Stimulated activated effector memory CD8-positive, alpha-beta T cell treated with anti-CD3 and anti-CD28 coated beads, Interleukin-12 subunit alpha, Interleukin-12 subunit beta, amount 100 ng/mL, for 72 hours (primary cell): ENCODE measurements around the gene HAUS3.
A peak's percentile ranks its signal among the peaks of the same experiment; 100 is the strongest.

Experiments
- ATAC-seq: fragments of 150-1000 bp; cut with Tn5 transposase; 2 replicates; pipeline ENCODE4 v1.10.0; 2021
- DNase-seq, 2 donors: peaks; one replicate each; pipeline ENCODE4 v3.0.0; 2021 to 2022; ENCODE audit warnings: low spot score in 2 of 2
- H3K27ac Mint-ChIP-seq: one replicate; pipeline ENCODE4 v1.8.0; 2022; ENCODE audit warnings: mild to moderate bottlenecking, mixed read lengths
- H3K36me3 Mint-ChIP-seq: one replicate; pipeline ENCODE4 v1.8.0; 2022; ENCODE audit warnings: mild to moderate bottlenecking, mixed read lengths
- H3K4me1 Mint-ChIP-seq: one replicate; pipeline ENCODE4 v1.8.0; 2022; ENCODE audit warnings: mixed read lengths
- H3K4me3 Mint-ChIP-seq: one replicate; pipeline ENCODE4 v1.8.0; 2022; ENCODE audit warnings: mild to moderate bottlenecking, mixed read lengths
- H3K9me3 Mint-ChIP-seq: one replicate; pipeline ENCODE4 v1.8.0; 2022; ENCODE audit warnings: mixed read lengths

The HAUS3 gene

GRCh38 chr4:2269618-2270163 is 27.8 kb upstream of the HAUS3 start:
- Mint-ChIP-seq H3K4me3 (no peak overlapping the region), H3K4me1 (no peaks in the 10 kb centered on the region), H3K9me3 (no peaks in the 10 kb centered on the region), H3K36me3 (no peaks in the 10 kb centered on the region), H3K27ac (no peak overlapping the region)
- ATAC-seq = no peak
- DNase-seq = no peak

GRCh38 chr4:2269206-2269531 is 27.2 kb upstream of the HAUS3 start:
- Mint-ChIP-seq H3K9me3 (no peaks in the 10 kb centered on the region), H3K4me1 (no peaks in the 10 kb centered on the region), H3K27ac (no peak overlapping the region), H3K36me3 (peaks cover 5% of the 10 kb centered on the region), H3K4me3 (no peak overlapping the region)
- ATAC-seq (no peak), DNase-seq (no peak)

GRCh38 chr4:2268357-2269205 is 26.7 kb upstream of the HAUS3 start:
- no peak for DNase-seq
- Mint-ChIP-seq H3K9me3 (no peaks in the 10 kb centered on the region), H3K4me1 (no peaks in the 10 kb centered on the region), H3K27ac (no peak overlapping the region), H3K36me3 (peaks cover 8% of the 10 kb centered on the region), H3K4me3 (no peak overlapping the region)
- ATAC-seq = no peak

GRCh38 chr4:2267841-2268240 is 25.9 kb upstream of the HAUS3 start:
- Mint-ChIP-seq H3K27ac (no peak overlapping the region), H3K4me3 (no peak overlapping the region), H3K36me3 (peaks cover 8% of the 10 kb centered on the region), H3K4me1 (no peaks in the 10 kb centered on the region), H3K9me3 (no peaks in the 10 kb centered on the region)
- ATAC-seq (no peak), DNase-seq (no peak)

- H3K4me3 Mint-ChIP-seq = no peak overlapping the region
- DNase-seq = no peak
- H3K27ac Mint-ChIP-seq = no peak overlapping the region
- no peaks in the 10 kb centered on the region for H3K9me3 Mint-ChIP-seq
- no peaks in the 10 kb centered on the region for H3K4me1 Mint-ChIP-seq
- no peak for ATAC-seq
- H3K36me3 Mint-ChIP-seq = peaks cover 8% of the 10 kb centered on the region
These were observed 25.4 kb upstream of the HAUS3 start for GRCh38 chr4:2267320-2267811.

GRCh38 chr4:2266821-2267220 is 24.9 kb upstream of the HAUS3 start:
- Mint-ChIP-seq H3K4me3 (no peak overlapping the region), H3K27ac (peak overlapping the region; percentile 78), H3K9me3 (no peaks in the 10 kb centered on the region), H3K4me1 (no peaks in the 10 kb centered on the region), H3K36me3 (peaks cover 8% of the 10 kb centered on the region)
- no peak for DNase-seq
- ATAC-seq = no peak

GRCh38 chr4:2266181-2266580 is 24.3 kb upstream of the HAUS3 start:
- DNase-seq = no peak
- ATAC-seq = no peak
- H3K27ac Mint-ChIP-seq = peak overlapping the region; percentile 78
- H3K4me1 Mint-ChIP-seq = no peaks in the 10 kb centered on the region
- peaks cover 8% of the 10 kb centered on the region for H3K36me3 Mint-ChIP-seq
- no peak overlapping the region for H3K4me3 Mint-ChIP-seq
- no peaks in the 10 kb centered on the region for H3K9me3 Mint-ChIP-seq

GRCh38 chr4:2265113-2266110 is 23.5 kb upstream of the HAUS3 start:
- Mint-ChIP-seq H3K9me3 (no peaks in the 10 kb centered on the region), H3K4me1 (no peaks in the 10 kb centered on the region), H3K36me3 (peaks cover 8% of the 10 kb centered on the region), H3K27ac (no peak overlapping the region), H3K4me3 (no peak overlapping the region)
- ATAC-seq (no peak), DNase-seq (no peak)

GRCh38 chr4:2264481-2265041 is 22.6 kb upstream of the HAUS3 start:
- DNase-seq (no peak), ATAC-seq (no peak)
- Mint-ChIP-seq H3K4me1 (no peaks in the 10 kb centered on the region), H3K36me3 (peaks cover 8% of the 10 kb centered on the region), H3K4me3 (no peak overlapping the region), H3K9me3 (no peaks in the 10 kb centered on the region), H3K27ac (no peak overlapping the region)

- Mint-ChIP-seq H3K4me3 (peak overlapping the region; percentile 66), H3K36me3 (peaks cover 8% of the 10 kb centered on the region), H3K4me1 (no peaks in the 10 kb centered on the region), H3K27ac (peak overlapping the region; percentile 61), H3K9me3 (no peaks in the 10 kb centered on the region)
- DNase-seq (no peak), ATAC-seq (no peak)
These were observed 22.0 kb upstream of the HAUS3 start for GRCh38 chr4:2263926-2264321.

- Mint-ChIP-seq H3K36me3 (peaks cover 8% of the 10 kb centered on the region), H3K27ac (peak overlapping the region; percentile 61)
- DNase-seq = no peak
These were observed 21.0 kb upstream of the HAUS3 start for GRCh38 chr4:2262944-2263250.

GRCh38 chr4:2262145-2262943 is 20.4 kb upstream of the HAUS3 start:
- Mint-ChIP-seq H3K27ac (peak overlapping the region; percentile 61), H3K9me3 (no peaks in the 10 kb centered on the region), H3K4me1 (peaks cover under 1% of the 10 kb centered on the region), H3K36me3 (peaks cover 8% of the 10 kb centered on the region), H3K4me3 (peak overlapping the region; percentile 66)
- DNase-seq = peak; percentile 96 to 98
- ATAC-seq = peak; percentile 94

More at GRCh38 chr4:2262944-2263250, 21.0 kb upstream of the HAUS3 start:
- no peak for ATAC-seq
- H3K4me1 Mint-ChIP-seq = no peaks in the 10 kb centered on the region
- H3K4me3 Mint-ChIP-seq = peak overlapping the region; percentile 66
- H3K9me3 Mint-ChIP-seq = no peaks in the 10 kb centered on the region

GRCh38 chr4:2261853-2262144 is 19.9 kb upstream of the HAUS3 start, which contains the start of gene MXD4:
MXD4 (minus strand) TSS chr4:2262109; CDS start chr4:2261980, 129 bp downstream.
- H3K27ac Mint-ChIP-seq = peak within 1 kb of the TSS; percentile 61
- ATAC-seq = peak; percentile 0
- DNase-seq = no peak

GRCh38 chr4:2261110-2261852 is 19.4 kb upstream of the HAUS3 start:
- Mint-ChIP-seq H3K4me1 (peaks cover 7% of the 10 kb centered on the region), H3K36me3 (peaks cover 8% of the 10 kb centered on the region), H3K27ac (peak overlapping the region; percentile 61), H3K9me3 (no peaks in the 10 kb centered on the region), H3K4me3 (peak overlapping the region; percentile 66)
- ATAC-seq (peak; percentile 41), DNase-seq (peak; percentile 58 to 74)

More at GRCh38 chr4:2261853-2262144, 19.9 kb upstream of the HAUS3 start, which contains the start of gene MXD4:
- H3K4me1 Mint-ChIP-seq = peaks cover 6% of the 10 kb centered on the region
- H3K9me3 Mint-ChIP-seq = no peaks in the 10 kb centered on the region
- H3K4me3 Mint-ChIP-seq = peak within 1 kb of the TSS; percentile 66
- peaks cover 8% of the 10 kb centered on the region for H3K36me3 Mint-ChIP-seq
